Measurements from ENCODE around the gene C2. TPM values are rescaled to one million over a fixed set of nuclear protein-coding genes. Genes with fewer than 3 reads are reported as not detected.

C2 gene
- total RNA-seq, 2 experiments from 2014 or later, result 0.97 to 1.0 TPM

- H3K27ac Mint-ChIP-seq, result peak overlapping the region; percentile 28
- no peak overlapping the region for H3K4me3 Mint-ChIP-seq
- no peaks in the 10 kb centered on the region for H3K27me3 Mint-ChIP-seq
- no peak for DNase-seq
- H3K4me1 Mint-ChIP-seq (ENCODE audit: low read depth), result peaks cover 8% of the 10 kb centered on the region
- peaks cover 20% of the 10 kb centered on the region for H3K36me3 Mint-ChIP-seq
- no peaks in the 10 kb centered on the region for H3K9me3 Mint-ChIP-seq
- intact Hi-C loops (cut with micrococcal nuclease), result loop anchor here (5.0 kb wide), 1 partner anchor 268 kb away; the partner anchor contains the start of gene LY6G5C
- CTCF ChIA-PET, result no interaction called here
- POLR2A ChIA-PET, result interaction anchor here (0.6 kb wide), 1 partner anchor 102 kb away, joined by 4 read pairs; no protein-coding TSS in a partner anchor
Measured at GRCh38 chr6:31949926-31950548, 22.5 kb downstream of the C2 start.

- intact Hi-C loops (cut with micrococcal nuclease), result loop anchor here (5.0 kb wide), 1 partner anchor 270 kb away; the partner anchor contains the start of gene LY6G5C
- H3K4me3 Mint-ChIP-seq, result no peak overlapping the region
- H3K36me3 Mint-ChIP-seq, result peaks cover 23% of the 10 kb centered on the region
- H3K27ac Mint-ChIP-seq, result peak overlapping the region; percentile 20
- no peaks in the 10 kb centered on the region for H3K9me3 Mint-ChIP-seq
- CTCF ChIA-PET, result interaction anchor here (0.6 to 2.3 kb wide), 24 partner anchors 9 to 281 kb away, joined by 3 to 18 read pairs (median 4); partner anchors contain the start of genes DXO, EHMT2, LSM2 and LY6G5C
- no peaks in the 10 kb centered on the region for H3K27me3 Mint-ChIP-seq
- DNase-seq, result peak; percentile 59
- H3K4me1 Mint-ChIP-seq (ENCODE audit: low read depth), result peaks cover 4% of the 10 kb centered on the region
- POLR2A ChIA-PET, result no interaction called here
Measured at GRCh38 chr6:31952140-31952805, 24.8 kb downstream of the C2 start.

GRCh38 chr6:31952890-31953289 is 25.4 kb downstream of the C2 start:
- ChIA-PET POLR2A (no interaction called here), CTCF (interaction anchor here (0.7 to 2.3 kb wide), 22 partner anchors 9 to 282 kb away, joined by 3 to 18 read pairs (median 4); partner anchors contain the start of genes DXO, EHMT2, LSM2 and LY6G5C)
- H3K4me3 Mint-ChIP-seq, result no peak overlapping the region
- peaks cover 23% of the 10 kb centered on the region for H3K36me3 Mint-ChIP-seq
- intact Hi-C loops (cut with micrococcal nuclease), result loop anchor here (5.0 kb wide), 1 partner anchor 271 kb away; the partner anchor contains the start of gene LY6G5C
- H3K9me3 Mint-ChIP-seq, result no peaks in the 10 kb centered on the region
- no peaks in the 10 kb centered on the region for H3K27me3 Mint-ChIP-seq
- DNase-seq, result no peak
- peak overlapping the region; percentile 20 for H3K27ac Mint-ChIP-seq
- peaks cover 10% of the 10 kb centered on the region for H3K4me1 Mint-ChIP-seq (ENCODE audit: low read depth)

- no peaks in the 10 kb centered on the region for H3K9me3 Mint-ChIP-seq
- no peak for DNase-seq
- no peak overlapping the region for H3K4me3 Mint-ChIP-seq
- CTCF ChIA-PET, result no interaction called here
- H3K4me1 Mint-ChIP-seq (ENCODE audit: low read depth), result peaks cover 21% of the 10 kb centered on the region
- H3K27me3 Mint-ChIP-seq, result no peaks in the 10 kb centered on the region
- intact Hi-C loops (cut with micrococcal nuclease), result loop anchor here (5.0 kb wide), 1 partner anchor 272 kb away; the partner anchor contains the start of gene LY6G5C
- H3K36me3 Mint-ChIP-seq, result peaks cover 26% of the 10 kb centered on the region
- no peak overlapping the region for H3K27ac Mint-ChIP-seq
- POLR2A ChIA-PET, result no interaction called here
Measured at GRCh38 chr6:31954511-31954910, 27.0 kb downstream of the C2 start.

GRCh38 chr6:31956796-31957195 is 29.3 kb downstream of the C2 start:
- no peak overlapping the region for H3K4me3 Mint-ChIP-seq
- H3K9me3 Mint-ChIP-seq, result no peaks in the 10 kb centered on the region
- no peak for DNase-seq
- no peak overlapping the region for H3K27ac Mint-ChIP-seq
- ChIA-PET POLR2A (interaction anchor here (3.2 kb wide), 1 partner anchor 60 kb away, joined by 15 read pairs; the partner anchor contains the start of gene EHMT2), CTCF (interaction anchor here (0.8 kb wide), 1 partner anchor 15 kb away, joined by 3 read pairs; the partner anchor contains the start of gene DXO)
- peaks cover 41% of the 10 kb centered on the region for H3K4me1 Mint-ChIP-seq (ENCODE audit: low read depth)
- H3K36me3 Mint-ChIP-seq, result peaks cover 42% of the 10 kb centered on the region
- H3K27me3 Mint-ChIP-seq, result no peaks in the 10 kb centered on the region
- intact Hi-C loops (cut with micrococcal nuclease), result loop anchor here (5.0 kb wide), 1 partner anchor 241 kb away; no protein-coding TSS in a partner anchor

- ChIA-PET POLR2A (interaction anchor here (0.6 to 3.2 kb wide), 4 partner anchors 9 to 71 kb away, joined by 3 to 39 read pairs (median 10); partner anchors contain the start of genes DXO and EHMT2), CTCF (interaction anchor here (1.1 to 1.3 kb wide), 4 partner anchors 13 to 278 kb away, joined by 3 read pairs; partner anchors contain the start of genes DXO and LY6G5C)
- H3K9me3 Mint-ChIP-seq, result no peaks in the 10 kb centered on the region
- intact Hi-C loops (cut with micrococcal nuclease), result loop anchor here (2.0 to 5.0 kb wide), 3 partner anchors 62 to 294 kb away; partner anchors contain the start of genes EHMT2 and GPANK1
- peak overlapping the region; percentile 98 for H3K27ac Mint-ChIP-seq
- no peak for DNase-seq
- H3K36me3 Mint-ChIP-seq, result peaks cover 47% of the 10 kb centered on the region
- H3K27me3 Mint-ChIP-seq, result no peaks in the 10 kb centered on the region
- H3K4me3 Mint-ChIP-seq, result peak overlapping the region; percentile 99
- peaks cover 43% of the 10 kb centered on the region for H3K4me1 Mint-ChIP-seq (ENCODE audit: low read depth)
Measured at GRCh38 chr6:31958412-31958740, 30.9 kb downstream of the C2 start.

GRCh38 chr6:31958741-31959739 is 31.5 kb downstream of the C2 start, which contains the start of the genes NELFE and SKIC2:
TSS of gene NELFE (minus strand) at chr6:31958971. CDS start at chr6:31958446, 525 bp downstream.
TSS of gene SKIC2 (plus strand) at chr6:31959175. CDS start at chr6:31959193, 18 bp downstream.
- intact Hi-C loops (cut with micrococcal nuclease), result loop anchor here (1.0 to 5.0 kb wide), 6 partner anchors 13 to 294 kb away; partner anchors contain the start of genes ATF6B, DXO, EHMT2 and GPANK1
- H3K27me3 Mint-ChIP-seq, result no peaks in the 10 kb centered on the region
- peaks cover 43% of the 10 kb centered on the region for H3K4me1 Mint-ChIP-seq (ENCODE audit: low read depth)
- ChIA-PET CTCF (interaction anchor here (1.1 to 1.3 kb wide), 5 partner anchors 10 to 278 kb away, joined by 3 to 4 read pairs (median 3); partner anchors contain the start of genes DXO and LY6G5C), POLR2A (interaction anchor here (0.6 to 3.2 kb wide), 6 partner anchors 9 to 62 kb away, joined by 3 to 39 read pairs (median 4); partner anchors contain the start of genes DXO and EHMT2)
- no peaks in the 10 kb centered on the region for H3K9me3 Mint-ChIP-seq
- H3K36me3 Mint-ChIP-seq, result peaks cover 46% of the 10 kb centered on the region
- peak within 1 kb of the TSS; percentile 99 for H3K4me3 Mint-ChIP-seq
- H3K27ac Mint-ChIP-seq, result peak within 1 kb of the TSS; percentile 98
- peak; percentile 99 for DNase-seq

- H3K4me1 Mint-ChIP-seq (ENCODE audit: low read depth), result peaks cover 43% of the 10 kb centered on the region
- intact Hi-C loops (cut with micrococcal nuclease), result no loop called here
- DNase-seq, result no peak
- no peaks in the 10 kb centered on the region for H3K9me3 Mint-ChIP-seq
- ChIA-PET CTCF (interaction anchor here (2.5 kb wide), 1 partner anchor 9 kb away, joined by 6 read pairs; no protein-coding TSS in a partner anchor), POLR2A (no interaction called here)
- no peaks in the 10 kb centered on the region for H3K27me3 Mint-ChIP-seq
- H3K36me3 Mint-ChIP-seq, result peaks cover 42% of the 10 kb centered on the region
- H3K4me3 Mint-ChIP-seq, result no peak overlapping the region
- H3K27ac Mint-ChIP-seq, result no peak overlapping the region
Measured at GRCh38 chr6:31961616-31962015, 34.1 kb downstream of the C2 start.

GRCh38 chr6:31963921-31964320 is 36.4 kb downstream of the C2 start:
- Mint-ChIP-seq H3K27ac (no peak overlapping the region), H3K4me1 (ENCODE audit: low read depth) (peaks cover 26% of the 10 kb centered on the region), H3K27me3 (no peaks in the 10 kb centered on the region), H3K4me3 (no peak overlapping the region), H3K9me3 (no peaks in the 10 kb centered on the region), H3K36me3 (peaks cover 48% of the 10 kb centered on the region)
- ChIA-PET CTCF (no interaction called here), POLR2A (no interaction called here)
- DNase-seq, result no peak
- intact Hi-C loops (cut with micrococcal nuclease), result no loop called here

GRCh38 chr6:31965700-31966099 is 38.2 kb downstream of the C2 start:
- ChIA-PET CTCF (no interaction called here), POLR2A (interaction anchor here (0.6 kb wide), 1 partner anchor 65 kb away, joined by 3 read pairs; no protein-coding TSS in a partner anchor)
- intact Hi-C loops (cut with micrococcal nuclease), result no loop called here
- Mint-ChIP-seq H3K36me3 (peaks cover 55% of the 10 kb centered on the region), H3K27ac (no peak overlapping the region), H3K4me1 (ENCODE audit: low read depth) (peaks cover 24% of the 10 kb centered on the region), H3K4me3 (no peak overlapping the region), H3K9me3 (no peaks in the 10 kb centered on the region), H3K27me3 (no peaks in the 10 kb centered on the region)
- no peak for DNase-seq

GRCh38 chr6:31966506-31966905 is 39.0 kb downstream of the C2 start:
- Mint-ChIP-seq H3K36me3 (peaks cover 46% of the 10 kb centered on the region), H3K4me1 (ENCODE audit: low read depth) (peaks cover 23% of the 10 kb centered on the region), H3K9me3 (no peaks in the 10 kb centered on the region), H3K27ac (peak overlapping the region; percentile 18), H3K27me3 (no peaks in the 10 kb centered on the region), H3K4me3 (no peak overlapping the region)
- intact Hi-C loops (cut with micrococcal nuclease), result no loop called here
- DNase-seq, result no peak
- POLR2A ChIA-PET, result no interaction called here
- CTCF ChIA-PET, result interaction anchor here (1.8 kb wide), 1 partner anchor 14 kb away, joined by 4 read pairs; no protein-coding TSS in a partner anchor

All from activated CD4-positive, alpha-beta memory T cell treated with anti-CD3 and anti-CD28 coated beads for 36 hours (primary cell).